Upper lobe of right lung (tissue), 1 donor: ENCODE measurements around the gene GPR137B. TPM values are rescaled to one million over a fixed set of nuclear protein-coding genes. Genes with fewer than 3 reads are reported as not detected.

ENCODE experiments used
- ATAC-seq: fragments of 200-7000 bp; cut with Tn5 transposase; one replicate; pipeline ENCODE4 v1.9.1; 2020; ENCODE audit warnings: mild to moderate bottlenecking, moderate library complexity
- DNase-seq: peaks from one replicate; pipeline ENCODE4 v3.0.0-alpha.2; 2020
- H3K27ac ChIP-seq: fragments of 200-600 bp; one replicate; pipeline ENCODE4 v1.8.0; 2022
- H3K27me3 ChIP-seq: fragments of 200-600 bp; one replicate; pipeline ENCODE4 v1.8.0; 2022; ENCODE audit warnings: mild to moderate bottlenecking
- H3K36me3 ChIP-seq: fragments of 200-600 bp; one replicate; pipeline ENCODE4 v1.8.0; 2022
- H3K4me1 ChIP-seq: fragments of 200-600 bp; one replicate; pipeline ENCODE4 v1.8.0; 2022
- H3K4me3 ChIP-seq: fragments of 200-600 bp; one replicate; pipeline ENCODE4 v1.8.0; 2022; ENCODE audit warnings: mild to moderate bottlenecking
- H3K9me3 ChIP-seq: fragments of 200-600 bp; one replicate; pipeline ENCODE4 v1.8.0; 2022
- CTCF ChIP-seq: fragments of 200-600 bp; IDR thresholded peaks from one replicate; pipeline ENCODE4 v1.8.0; 2022; ENCODE audit warnings: antibody characterized with exemption
- intact Hi-C: fragments of 100-400 bp; cut with DNase I; formaldehyde crosslinking; loops from one replicate; pipeline ENCODE4 v1.11.0; 2022
- total RNA-seq: library from RNA; stranded (reverse); fragmentation: NEBNext Ultra II Directional; extraction: Animal tissue kit (Norgen Biotek cat#: 25700); gene quantifications from one replicate; pipeline ENCODE4 v1.2.1, GENCODE V29; 2021
- donor health status: DM: no; HTN: yes; CAD: no; lungs with severe emphysema.

The GPR137B gene
- total RNA-seq, 1 donor from 2014 or later: 26.5 TPM

GRCh38 chr1:236258114-236258622 is 115.8 kb downstream of the GPR137B start:
- Histone ChIP-seq H3K36me3 (no peaks in the 10 kb centered on the region), H3K4me3 (no peak overlapping the region), H3K27ac (no peak overlapping the region), H3K4me1 (no peaks in the 10 kb centered on the region), H3K9me3 (peaks cover 27% of the 10 kb centered on the region), H3K27me3 (no peaks in the 10 kb centered on the region)
- intact Hi-C loops: no loop called here
- TF ChIP-seq CTCF: no peak
- no peak for ATAC-seq
- no peak for DNase-seq

Other genes with a start within 250 kb of the GPR137B start
- 60.5 TPM for gene NID1, start 77.4 kb upstream of the GPR137B start, total RNA-seq
- 7.8 TPM for gene ERO1B, start 139.4 kb downstream of the GPR137B start, total RNA-seq